Right lobe of liver (tissue), 6 donors: ENCODE measurements around the gene KIF5B. TPM values are rescaled to one million over a fixed set of nuclear protein-coding genes. Genes with fewer than 3 reads are reported as not detected.
A peak's percentile ranks its signal among the peaks of the same experiment; 100 is the strongest.
"Not testable (repeated sequence)": the region's sequence is repeated elsewhere in the genome, so short reads cannot be mapped to it uniquely, and the experiment has no call there.

Source experiments
- ATAC-seq, 4 donors: fragments of 200-7000 bp; cut with Tn5 transposase; one replicate each; pipeline ENCODE4 v1.9.1; 2020; ENCODE audit warnings: mild to moderate bottlenecking in 4 of 4, moderate library complexity in 4 of 4
- DNase-seq, 3 donors: peaks; one replicate each; pipeline ENCODE4 v3.0.0-alpha.2; 2020
- H3K27ac ChIP-seq, 3 donors: fragments of 200-600 bp; one replicate each; pipeline ENCODE4 v1.8.0; 2022
- H3K27me3 ChIP-seq, 2 donors: fragments of 200-600 bp; one replicate each; pipeline ENCODE4 v1.8.0; 2022
- H3K36me3 ChIP-seq, 4 donors: fragments of 200-600 bp; sonication (generic) in 1 of 4; one replicate each; pipeline versions ENCODE4 v1.5.1 to v1.8.0; 2017 to 2022; ENCODE audit warnings: control low read depth in 1 of 4
- H3K4me1 ChIP-seq, 4 donors: fragments of 200-600 bp; sonication (generic) in 1 of 4; one replicate each; pipeline versions ENCODE4 v1.5.1 to v1.8.0; 2017 to 2022; ENCODE audit warnings: control low read depth in 1 of 4
- H3K4me3 ChIP-seq, 3 donors: fragments of 200-600 bp; one replicate each; pipeline ENCODE4 v1.8.0; 2022
- H3K9me3 ChIP-seq, 4 donors: fragments of 200-600 bp; sonication (generic) in 1 of 4; one replicate each; pipeline versions ENCODE4 v1.5.1 to v1.8.0; 2017 to 2022; ENCODE audit warnings: control low read depth in 1 of 4
- CTCF ChIP-seq, 4 donors: fragments of 200-600 bp in 3 of 4; fragments of 450-650 bp in 1 of 4; IDR thresholded peaks; one replicate each; pipeline versions ENCODE4 v1.5.1 to v1.8.0; 2016 to 2022; ENCODE audit warnings: antibody characterized with exemption in 4 of 4, mild to moderate bottlenecking in 2 of 4
- POLR2A ChIP-seq: fragments of 450-650 bp; IDR thresholded peaks from one replicate; pipeline ENCODE4 v1.6.1; 2017; ENCODE audit warnings: antibody characterized with exemption, mild to moderate bottlenecking
- WGBS: methylation state at CpG from one replicate; pipeline ENCODE4 v1.1.6; 2018; ENCODE audit warnings: low coverage, low lambda C conversion rate; ENCODE audit not compliant: insufficient coverage; ENCODE audit errors: missing lambda C conversion rate; 5-methylcytosine and 5-hydroxymethylcytosine counted together
- intact Hi-C, 2 donors: fragments of 100-400 bp; cut with DNase I; formaldehyde crosslinking; loops; one replicate each; pipeline versions ENCODE4 v1.11.2 to v1.14.1; 2022
- total RNA-seq, 6 experiments: library from RNA; depleted of rRNA in 2 of 6; stranded (reverse); fragments of >200 nt in 2 of 6; fragmentation: NEBNext Ultra II Directional in 3 of 6; extraction: Animal tissue kit (Norgen Biotek cat#: 25700) in 3 of 6; gene quantifications; one replicate each; pipeline versions ENCODE4 v1.1.0 to v1.2.4, GENCODE V29; 2016 to 2023
- donor health status: DM: no; HTN: yes; CAD: no.
- donor health status: DM: no; HTN: no; CAD: no.
- donor health status: DM: no; HTN: no; CAD: no.
- donor health status: DM: no; HTN: yes; CAD: no.
- donor health status: DM: no; HTN: yes; CAD: no.

The KIF5B gene
- total RNA-seq, 6 experiments from 2014 or later, result 12.8 to 44.4 (median 23.3) TPM

- H3K4me3 ChIP-seq, result no peak overlapping the region
- no peaks in the 10 kb centered on the region for H3K36me3 ChIP-seq
- no peak overlapping the region for H3K27ac ChIP-seq
- no peaks in the 10 kb centered on the region for H3K9me3 ChIP-seq
- H3K4me1 ChIP-seq, result no peaks in the 10 kb centered on the region
- TF ChIP-seq POLR2A, result no peak
- TF ChIP-seq CTCF (IDR thresholded peaks at IDR 0.05), result no peak
- no peaks in the 10 kb centered on the region for H3K27me3 ChIP-seq
- DNase-seq (no peak), ATAC-seq (no peak)
- 83% methylated on average over 2 of the region's 9 CpGs for WGBS
- intact Hi-C loops, result no loop called here
These were observed 83.6 kb downstream of the KIF5B start for GRCh38 chr10:31972519-31973041.

GRCh38 chr10:31969847-31970246 is 86.4 kb downstream of the KIF5B start:
- ATAC-seq, DNase-seq, H3K4me3 ChIP-seq, H3K9me3 ChIP-seq, H3K27ac ChIP-seq, intact Hi-C loops, H3K4me1 ChIP-seq, H3K36me3 ChIP-seq, H3K27me3 ChIP-seq: not testable (repeated sequence)
- WGBS, result no CpG with 5 or more reads among the region's 32 CpGs

GRCh38 chr10:31963589-31963980 is 92.6 kb downstream of the KIF5B start:
- DNase-seq (no peak), ATAC-seq (no peak)
- TF ChIP-seq CTCF (IDR thresholded peaks at IDR 0.05), result no peak
- no peak for TF ChIP-seq POLR2A
- no peaks in the 10 kb centered on the region for H3K27me3 ChIP-seq
- H3K27ac ChIP-seq, result no peak overlapping the region
- no peak overlapping the region for H3K4me3 ChIP-seq
- intact Hi-C loops, result no loop called here
- WGBS, result no CpG with 5 or more reads among the region's 1 CpG
- no peaks in the 10 kb centered on the region for H3K9me3 ChIP-seq
- H3K4me1 ChIP-seq, result no peaks in the 10 kb centered on the region
- no peaks in the 10 kb centered on the region for H3K36me3 ChIP-seq

- H3K9me3 ChIP-seq, result no peaks in the 10 kb centered on the region
- H3K27ac ChIP-seq, result no peak overlapping the region
- no peaks in the 10 kb centered on the region for H3K27me3 ChIP-seq
- H3K4me3 ChIP-seq, result no peak overlapping the region
- intact Hi-C loops, result no loop called here
- ATAC-seq (no peak), DNase-seq (no peak)
- H3K36me3 ChIP-seq, result no peaks in the 10 kb centered on the region
- TF ChIP-seq POLR2A, result no peak
- TF ChIP-seq CTCF (IDR thresholded peaks at IDR 0.05), result no peak
- WGBS, result 93% methylated on average over 2 of the region's 4 CpGs
- H3K4me1 ChIP-seq, result no peaks in the 10 kb centered on the region
These were observed 93.2 kb downstream of the KIF5B start for GRCh38 chr10:31962826-31963588.

- ATAC-seq, result peak; percentile 11 to 45 (median 28)
- TF ChIP-seq CTCF (IDR thresholded peaks at IDR 0.05) (no peak), POLR2A (no peak)
- 55% methylated on average over 8 of the region's 8 CpGs for WGBS
- no peak overlapping the region for H3K27ac ChIP-seq
- H3K36me3 ChIP-seq, result no peaks in the 10 kb centered on the region
- no peaks in the 10 kb centered on the region for H3K27me3 ChIP-seq
- no peak overlapping the region for H3K4me3 ChIP-seq
- intact Hi-C loops, result no loop called here
- DNase-seq, result no peak
- no peaks in the 10 kb centered on the region for H3K9me3 ChIP-seq
- H3K4me1 ChIP-seq, result no peaks in the 10 kb centered on the region
These were observed 94.7 kb downstream of the KIF5B start for GRCh38 chr10:31961277-31962074.
